Neuronal stem cell (in vitro differentiated cells): ENCODE measurements around the gene MBOAT1.

Experiments
- DNase-seq: peaks from one replicate; pipeline ENCODE4 v3.0.0-alpha.2; 2013; ENCODE audit warnings: low spot score
- H2AFZ ChIP-seq: one replicate; pipeline ENCODE4 v1.6.1; 2013; ENCODE audit warnings: mild to moderate bottlenecking, low read length, inconsistent platforms
- H2AK5ac ChIP-seq: 2 replicates; pipeline ENCODE4 v1.6.1; 2013; ENCODE audit warnings: low read depth, mild to moderate bottlenecking, inconsistent platforms, low read length, moderate library complexity, mixed read lengths
- H2BK120ac ChIP-seq: 2 replicates; pipeline ENCODE4 v1.6.1; 2013; ENCODE audit warnings: low read depth, mild to moderate bottlenecking, inconsistent platforms, low read length, moderate library complexity, mixed read lengths
- H2BK12ac ChIP-seq: one replicate; pipeline ENCODE4 v1.6.1; 2013; ENCODE audit warnings: low read length, inconsistent platforms
- H2BK15ac ChIP-seq: 2 replicates; pipeline ENCODE4 v1.6.1; 2013; ENCODE audit warnings: mild to moderate bottlenecking, low read length, inconsistent platforms, mixed read lengths
- H2BK5ac ChIP-seq: one replicate; pipeline ENCODE4 v1.6.1; 2013; ENCODE audit warnings: inconsistent platforms, mild to moderate bottlenecking, low read length, moderate library complexity
- H3K14ac ChIP-seq: one replicate; pipeline ENCODE4 v1.6.1; 2013; ENCODE audit warnings: low read length, inconsistent platforms
- H3K18ac ChIP-seq: 2 replicates; pipeline ENCODE4 v1.6.1; 2013; ENCODE audit warnings: low read length, inconsistent platforms
- H3K23ac ChIP-seq: 2 replicates; pipeline ENCODE4 v1.6.1; 2013; ENCODE audit warnings: low read depth, mild to moderate bottlenecking, mixed read lengths, low read length, inconsistent platforms; ENCODE audit not compliant: poor library complexity
- H3K27ac ChIP-seq: replicated peaks from 3 replicates; pipeline ENCODE4 v1.5.1; 2013; ENCODE audit warnings: low read length, inconsistent platforms
- H3K27me3 ChIP-seq, 3 experiments: 2 replicates each; pipeline ENCODE4 v1.6.1; 2013; ENCODE audit warnings: low read length in 3 of 3, mild to moderate bottlenecking in 2 of 3, inconsistent platforms in 1 of 3, low read depth in 1 of 3, mixed read lengths in 1 of 3, moderate library complexity in 1 of 3; ENCODE audit not compliant: control insufficient read depth in 3 of 3, insufficient read depth in 3 of 3
- H3K36me3 ChIP-seq, 2 donors: replicated peaks in 1 of 2; 2 replicates each; pipeline ENCODE4 v1.6.1; 2013; ENCODE audit warnings: low read length in 2 of 2; ENCODE audit not compliant: control insufficient read depth in 2 of 2, insufficient read depth in 2 of 2
- H3K4ac ChIP-seq: 2 replicates; pipeline ENCODE4 v1.6.1; 2013; ENCODE audit warnings: inconsistent platforms, mild to moderate bottlenecking, low read length, moderate library complexity
- H3K4me1 ChIP-seq, 2 donors: 1 replicate in 1 of 2; 2 replicates in 1 of 2; pipeline ENCODE4 v1.6.1; 2013; ENCODE audit warnings: low read length in 2 of 2, low read depth in 1 of 2; ENCODE audit not compliant: control insufficient read depth in 2 of 2, insufficient read depth in 1 of 2
- H3K4me2 ChIP-seq: one replicate; pipeline ENCODE4 v1.6.1; 2013; ENCODE audit warnings: mild to moderate bottlenecking, low read length, inconsistent platforms; ENCODE audit not compliant: insufficient read depth, poor library complexity, severe bottlenecking
- H3K4me3 ChIP-seq, 2 donors: 2 replicates each; pipeline ENCODE4 v1.5.1; 2013; ENCODE audit warnings: low read length in 2 of 2, mild to moderate bottlenecking in 2 of 2, inconsistent platforms in 1 of 2, moderate library complexity in 1 of 2
- H3K79me1 ChIP-seq: one replicate; pipeline ENCODE4 v1.6.1; 2013; ENCODE audit warnings: low read depth, mild to moderate bottlenecking, inconsistent platforms, low read length, moderate library complexity
- H3K9ac ChIP-seq: one replicate; pipeline ENCODE4 v1.6.1; 2013; ENCODE audit warnings: mild to moderate bottlenecking, low read depth, low read length, inconsistent platforms; ENCODE audit not compliant: poor library complexity
- H3K9me3 ChIP-seq, 2 donors: replicated peaks in 1 of 2; 2 replicates each; pipeline versions ENCODE3 to v1.6.1; 2013; ENCODE audit warnings: low read length in 2 of 2, mild to moderate bottlenecking in 2 of 2, inconsistent platforms in 1 of 2, low read depth in 1 of 2, mixed read lengths in 1 of 2, moderate library complexity in 1 of 2; ENCODE audit not compliant: control insufficient read depth in 2 of 2, insufficient read depth in 1 of 2
- H4K8ac ChIP-seq: one replicate; pipeline ENCODE4 v1.6.1; 2013; ENCODE audit warnings: low read depth, mild to moderate bottlenecking, inconsistent platforms, low read length, moderate library complexity
- H4K91ac ChIP-seq: one replicate; pipeline ENCODE4 v1.6.1; 2013; ENCODE audit warnings: low read length, low read depth, mild to moderate bottlenecking, inconsistent platforms; ENCODE audit not compliant: poor library complexity
- WGBS, 2 donors: extraction: QIAGEN DNeasy Blood & Tissue Kit; methylation state at CpG; one replicate each; pipeline ENCODE4 v1.1.7; 2013; ENCODE audit warnings: missing lambda C conversion rate in 2 of 2, mixed read lengths in 1 of 2; ENCODE audit not compliant: insufficient read length in 2 of 2, insufficient replicate concordance in 1 of 2; ENCODE audit errors: extremely low coverage in 2 of 2; 5-methylcytosine and 5-hydroxymethylcytosine counted together

MBOAT1 gene

DNA sequence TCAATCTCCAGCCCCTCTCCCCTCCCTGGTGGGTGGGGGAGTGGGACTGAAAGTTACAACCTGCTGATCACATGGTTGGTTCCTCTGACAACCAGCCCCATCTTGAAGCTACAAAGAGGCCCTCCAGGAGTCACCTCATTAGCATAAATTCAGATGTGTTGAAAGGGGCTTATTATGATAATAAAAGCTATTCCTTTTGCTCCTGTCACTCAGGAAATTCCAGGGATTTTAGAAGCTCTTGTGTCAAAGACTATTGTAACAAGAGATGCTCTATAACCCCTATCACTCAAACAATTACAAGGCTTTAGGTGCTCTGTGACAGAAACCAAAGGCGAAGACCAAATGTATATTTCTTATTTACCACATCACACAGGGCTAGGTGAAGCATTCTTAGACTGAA lies 30.1 kb upstream of the MBOAT1 start:
- H2AFZ ChIP-seq: peak overlapping the region; percentile 27
- no peak overlapping the region for H3K23ac ChIP-seq
- no peak overlapping the region for H3K4ac ChIP-seq
- no CpG with 5 or more reads among the region's 1 CpG for WGBS, 2 donors
- peaks cover 2 to 12% of the 10 kb centered on the region in 2 donors for H3K9me3 ChIP-seq
- H2BK120ac ChIP-seq: no peak overlapping the region
- peaks cover 8 to 22% of the 10 kb centered on the region in 2 donors for H3K4me1 ChIP-seq
- H3K4me2 ChIP-seq: no peak overlapping the region
- no peak overlapping the region for H2AK5ac ChIP-seq
- no peak overlapping the region for H3K4me3 ChIP-seq
- no peak overlapping the region for H2BK12ac ChIP-seq
- H4K91ac ChIP-seq: no peak overlapping the region
- H3K27ac ChIP-seq: no peak overlapping the region
- H2BK15ac ChIP-seq: no peak overlapping the region
- H3K27me3 ChIP-seq: no peaks in the 10 kb centered on the region
- H3K18ac ChIP-seq: no peak overlapping the region
- H3K79me1 ChIP-seq: no peaks in the 10 kb centered on the region
- no peak overlapping the region for H2BK5ac ChIP-seq
- no peak for DNase-seq
- H4K8ac ChIP-seq: no peak overlapping the region
- H3K9ac ChIP-seq: no peak overlapping the region
- H3K14ac ChIP-seq: no peak overlapping the region
- no peaks in the 10 kb centered on the region for H3K36me3 ChIP-seq

DNA sequence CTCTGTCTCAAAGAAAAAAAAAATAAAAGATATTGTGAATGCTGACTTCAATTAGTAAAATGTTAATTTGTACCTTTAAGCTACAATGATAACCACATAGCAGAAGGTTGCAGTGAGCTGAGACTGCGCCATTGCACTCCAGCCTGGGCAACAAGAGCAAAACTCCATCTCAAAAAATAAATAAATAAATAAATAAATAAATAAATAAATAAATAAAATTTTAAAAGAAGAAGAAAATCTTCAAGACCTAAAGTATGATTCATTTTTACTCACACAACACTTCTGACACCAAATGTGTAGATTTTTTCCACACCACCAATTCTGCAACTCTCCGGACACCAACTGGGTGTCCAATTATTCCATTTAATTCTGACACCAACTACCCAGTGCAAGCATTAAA lies 28.8 kb upstream of the MBOAT1 start:
- Histone ChIP-seq H3K27ac (no peak overlapping the region), H3K27me3 (no peaks in the 10 kb centered on the region), H3K4me1 (peaks cover 8 to 22% of the 10 kb centered on the region in 2 donors), H3K4me2 (no peak overlapping the region), H2AFZ (no peak overlapping the region), H3K9me3 (peaks cover 0 to 8% of the 10 kb centered on the region in 2 donors), H3K79me1 (no peaks in the 10 kb centered on the region), H2AK5ac (no peak overlapping the region), H3K14ac (no peak overlapping the region), H3K9ac (no peak overlapping the region), H2BK12ac (no peak overlapping the region), H3K4me3 (no peak overlapping the region), H3K4ac (no peak overlapping the region), H4K8ac (no peak overlapping the region), H3K23ac (no peak overlapping the region), H3K36me3 (no peaks in the 10 kb centered on the region), H2BK15ac (no peak overlapping the region), H2BK120ac (no peak overlapping the region), H3K18ac (no peak overlapping the region), H4K91ac (no peak overlapping the region), H2BK5ac (no peak overlapping the region)
- no CpG with 5 or more reads among the region's 2 CpGs for WGBS, 2 donors
- no peak for DNase-seq

DNA sequence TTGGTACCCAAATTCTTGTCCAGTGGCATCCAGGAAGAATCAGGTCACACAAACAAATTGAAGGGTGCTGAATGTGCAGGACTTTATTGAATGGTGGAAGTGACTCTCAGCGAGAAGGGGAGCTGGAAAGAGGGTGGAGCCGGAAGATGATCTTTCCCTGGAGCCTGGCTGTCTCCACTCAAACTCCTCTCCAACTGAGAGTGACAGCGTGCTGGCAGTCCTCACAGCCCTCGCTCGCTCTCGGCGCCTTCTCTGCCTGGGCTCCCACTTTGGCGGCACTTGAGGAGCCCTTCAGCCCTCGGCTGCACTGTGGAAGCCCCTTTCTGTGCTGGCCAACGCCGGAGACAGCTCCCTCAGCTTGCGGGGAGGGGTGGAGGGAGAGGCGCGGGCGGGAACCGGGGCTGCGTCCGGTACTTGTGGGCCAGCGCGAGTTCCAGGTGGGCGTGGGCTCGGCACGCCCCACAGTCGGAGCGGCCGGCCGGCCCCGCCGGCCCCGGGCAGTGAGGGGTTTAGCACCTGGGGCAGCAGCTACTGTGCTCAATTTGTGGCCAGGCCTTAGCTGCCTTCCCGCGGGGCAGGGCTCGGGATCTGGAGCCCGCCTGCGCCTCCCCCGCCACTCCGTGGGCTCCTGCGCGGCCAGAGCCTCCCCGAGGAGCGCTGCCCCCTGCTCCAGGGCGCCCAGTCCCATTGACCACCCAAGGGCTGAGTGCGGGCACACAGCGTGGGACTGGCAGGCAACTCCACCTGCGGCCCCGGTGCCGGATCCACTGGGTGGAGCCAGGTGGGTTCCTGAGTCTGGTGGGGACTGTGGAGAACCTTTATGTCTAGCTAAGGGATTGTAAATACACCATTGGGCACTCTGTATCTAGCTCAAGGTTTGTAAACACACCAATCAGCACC lies 26.7 kb upstream of the MBOAT1 start:
- peaks cover 8 to 22% of the 10 kb centered on the region in 2 donors for H3K4me1 ChIP-seq
- no peak overlapping the region for H3K14ac ChIP-seq
- peak overlapping the region; percentile 51 for H2AK5ac ChIP-seq
- no peak overlapping the region for H4K8ac ChIP-seq
- H3K79me1 ChIP-seq: no peaks in the 10 kb centered on the region
- DNase-seq: no peak
- H3K4me3 ChIP-seq: no peak overlapping the region
- no peaks in the 10 kb centered on the region for H3K27me3 ChIP-seq
- no peak overlapping the region for H3K9ac ChIP-seq
- no peaks in the 10 kb centered on the region for H3K36me3 ChIP-seq
- no peak overlapping the region for H3K18ac ChIP-seq
- no peak overlapping the region for H3K27ac ChIP-seq
- no peak overlapping the region for H2BK12ac ChIP-seq
- H3K23ac ChIP-seq: peak overlapping the region; percentile 52
- H3K4ac ChIP-seq: no peak overlapping the region
- H4K91ac ChIP-seq: no peak overlapping the region
- peak overlapping the region; percentile 62 for H2AFZ ChIP-seq
- H3K4me2 ChIP-seq: no peak overlapping the region
- H2BK15ac ChIP-seq: no peak overlapping the region
- no peak overlapping the region for H2BK5ac ChIP-seq
- H3K9me3 ChIP-seq: peaks cover 0 to 8% of the 10 kb centered on the region in 2 donors
- no peak overlapping the region for H2BK120ac ChIP-seq
- WGBS, 2 donors: no CpG with 5 or more reads among the region's 47 CpGs

DNA sequence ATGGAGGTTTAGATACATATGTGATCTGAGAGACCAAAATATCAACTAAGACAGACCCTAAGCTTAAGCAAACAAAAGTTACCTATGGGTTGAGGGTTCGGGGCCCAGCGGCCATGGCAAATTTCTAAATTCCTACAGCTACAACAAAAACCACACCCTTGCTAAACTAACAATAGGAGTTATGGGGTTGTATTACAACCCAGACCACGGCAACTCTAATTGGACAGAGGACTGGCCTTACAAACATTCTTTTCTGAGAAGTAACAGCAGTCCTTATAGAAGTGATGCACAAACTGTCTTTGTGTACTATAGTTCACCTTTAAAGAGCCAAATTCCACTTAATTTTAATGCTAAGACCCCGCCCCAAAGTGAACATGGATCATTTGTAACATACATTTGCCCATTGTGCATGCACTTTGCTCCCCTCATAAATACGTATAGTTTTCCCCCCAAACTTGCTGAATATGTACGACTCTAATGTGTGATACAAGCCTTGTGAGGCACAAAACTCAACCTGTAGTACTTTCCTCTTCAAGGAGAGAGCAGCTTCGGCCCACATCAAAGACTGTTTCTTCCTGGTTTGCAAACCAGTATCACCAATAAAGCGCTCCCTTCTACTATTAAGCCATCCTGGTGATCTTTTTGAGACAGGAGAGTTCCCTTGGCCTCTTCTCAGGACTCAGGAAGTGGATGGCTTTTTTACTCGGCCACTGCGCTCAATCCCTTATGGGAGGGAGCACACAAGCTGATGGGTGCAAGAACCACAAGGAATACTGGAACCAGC lies 25.6 kb upstream of the MBOAT1 start:
- Histone ChIP-seq H3K18ac (peak overlapping the region; percentile 62), H3K79me1 (no peaks in the 10 kb centered on the region), H2BK5ac (no peak overlapping the region), H3K4ac (no peak overlapping the region), H3K36me3 (no peaks in the 10 kb centered on the region), H3K27ac (no peak overlapping the region), H3K4me1 (peaks cover 8 to 17% of the 10 kb centered on the region in 2 donors), H4K8ac (no peak overlapping the region), H2BK15ac (no peak overlapping the region), H3K9me3 (peaks cover 0 to 4% of the 10 kb centered on the region in 2 donors), H3K4me3 (no peak overlapping the region), H4K91ac (no peak overlapping the region), H3K9ac (no peak overlapping the region), H2AK5ac (no peak overlapping the region), H2BK120ac (no peak overlapping the region), H3K14ac (no peak overlapping the region), H3K27me3 (no peaks in the 10 kb centered on the region), H3K4me2 (no peak overlapping the region), H2BK12ac (no peak overlapping the region), H3K23ac (no peak overlapping the region), H2AFZ (peak overlapping the region; percentile 62)
- no peak for DNase-seq
- WGBS, 2 donors: no CpG with 5 or more reads among the region's 10 CpGs
